ENCODE results near the gene RCOR1.
A peak's percentile ranks its signal among the peaks of the same experiment; 100 is the strongest.

Gene RCOR1

GRCh38 chr14:102777711-102778337 is 185.4 kb downstream of the RCOR1 start:
- Histone ChIP-seq H3K4me1 (ENCODE audit: control insufficient read depth, insufficient read depth, low read length, poor library complexity, severe bottlenecking) (peaks cover 14% of the 10 kb centered on the region), H3K4me3 (ENCODE audit: extremely low read depth, insufficient read depth, low read length, poor library complexity, severe bottlenecking) (peak overlapping the region; percentile 69), H3K27ac (ENCODE audit: low read depth, low read length, severe bottlenecking) (peak overlapping the region; percentile 53), H3K9me3 (ENCODE audit: control insufficient read depth, low read length) (no peaks in the 10 kb centered on the region), H3K36me3 (ENCODE audit: control insufficient read depth, insufficient read depth, low read length) (peaks cover 3% of the 10 kb centered on the region)
- WGBS, 2 experiments (ENCODE audit: insufficient coverage in 2 of 2): 0% methylated on average over 70 to 73 of the region's 98 CpGs

- Histone ChIP-seq H3K36me3 (ENCODE audit: control insufficient read depth, insufficient read depth, low read length) (peaks cover 3% of the 10 kb centered on the region), H3K4me1 (ENCODE audit: control insufficient read depth, insufficient read depth, low read length, poor library complexity, severe bottlenecking) (peaks cover 14% of the 10 kb centered on the region), H3K27ac (ENCODE audit: low read depth, low read length, severe bottlenecking) (peak overlapping the region; percentile 53), H3K9me3 (ENCODE audit: control insufficient read depth, low read length) (no peaks in the 10 kb centered on the region), H3K4me3 (ENCODE audit: extremely low read depth, insufficient read depth, low read length, poor library complexity, severe bottlenecking) (peak overlapping the region; percentile 69)
- WGBS, 2 experiments (ENCODE audit: insufficient coverage in 2 of 2): 27 to 32% methylated on average over 19 to 26 of the region's 29 CpGs
Measured at GRCh38 chr14:102778338-102779083, 186.1 kb downstream of the RCOR1 start.

GRCh38 chr14:102779084-102779462 is 186.6 kb downstream of the RCOR1 start:
- WGBS, 2 experiments (ENCODE audit: insufficient coverage in 2 of 2): 92 to 95% methylated on average over 2 to 3 of the region's 4 CpGs
- peaks cover 3% of the 10 kb centered on the region for H3K36me3 ChIP-seq (ENCODE audit: control insufficient read depth, insufficient read depth, low read length)

GRCh38 chr14:102779574-102780315 is 187.3 kb downstream of the RCOR1 start:
- peaks cover 3% of the 10 kb centered on the region for H3K36me3 ChIP-seq (ENCODE audit: control insufficient read depth, insufficient read depth, low read length)
- peaks cover 14% of the 10 kb centered on the region for H3K4me1 ChIP-seq (ENCODE audit: control insufficient read depth, insufficient read depth, low read length, poor library complexity, severe bottlenecking)
- H3K27ac ChIP-seq (ENCODE audit: low read depth, low read length, severe bottlenecking): no peak overlapping the region
- WGBS, 2 experiments (ENCODE audit: insufficient coverage in 2 of 2): 88 to 90% methylated on average over 9 to 12 of the region's 13 CpGs
- H3K4me3 ChIP-seq (ENCODE audit: extremely low read depth, insufficient read depth, low read length, poor library complexity, severe bottlenecking): no peak overlapping the region
- H3K9me3 ChIP-seq (ENCODE audit: control insufficient read depth, low read length): no peaks in the 10 kb centered on the region

More at GRCh38 chr14:102779084-102779462, 186.6 kb downstream of the RCOR1 start:
- no peak overlapping the region for H3K4me3 ChIP-seq (ENCODE audit: extremely low read depth, insufficient read depth, low read length, poor library complexity, severe bottlenecking)
- H3K27ac ChIP-seq (ENCODE audit: low read depth, low read length, severe bottlenecking): no peak overlapping the region
- H3K4me1 ChIP-seq (ENCODE audit: control insufficient read depth, insufficient read depth, low read length, poor library complexity, severe bottlenecking): peaks cover 14% of the 10 kb centered on the region
- no peaks in the 10 kb centered on the region for H3K9me3 ChIP-seq (ENCODE audit: control insufficient read depth, low read length)

All from mesodermal cell (in vitro differentiated cells).